ENCODE measurements around the gene TPCN1. TPM values are rescaled to one million over a fixed set of nuclear protein-coding genes. Genes with fewer than 3 reads are reported as not detected.

Gene TPCN1
- total RNA-seq, 1 experiment from 2014 or later, result 18.4 TPM

DNA sequence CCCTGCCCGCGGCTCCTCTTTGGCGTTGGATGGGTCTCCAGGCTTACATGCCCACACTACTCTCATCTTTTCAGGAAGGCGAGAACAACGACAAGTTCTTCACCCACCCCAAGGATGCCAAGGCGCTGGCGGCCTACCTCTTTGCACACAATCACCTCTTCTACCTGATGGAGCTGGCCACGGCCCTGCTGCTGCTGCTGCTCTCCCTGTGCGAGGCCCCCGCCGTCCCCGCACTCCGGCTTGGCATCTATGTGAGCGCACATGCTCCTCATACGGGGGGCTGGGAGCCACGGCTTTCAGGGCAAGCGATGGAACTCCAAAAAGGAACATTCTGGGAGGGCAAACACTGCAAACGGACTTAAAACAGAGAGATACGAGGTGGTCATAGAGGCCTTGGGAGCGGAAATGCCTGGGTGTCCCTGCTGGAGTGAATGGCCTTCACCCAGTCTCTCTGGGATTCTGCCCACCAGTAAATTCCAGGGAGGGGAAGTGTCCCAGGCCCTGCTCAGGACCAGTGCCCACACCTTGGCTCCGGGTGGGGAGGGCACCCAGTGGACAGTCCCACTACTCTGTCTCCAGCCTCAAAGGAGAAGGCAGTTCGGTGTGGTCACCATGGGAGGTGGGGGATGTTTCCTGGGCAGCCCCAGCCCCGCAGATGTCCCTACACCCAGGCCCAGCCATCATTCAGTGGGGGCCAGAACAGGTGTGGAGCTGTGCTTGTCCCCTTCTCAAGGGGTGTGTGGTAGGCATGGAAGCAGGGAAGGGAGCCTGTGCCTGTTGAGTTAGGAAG is 45.0 kb downstream of the TPCN1 start:
- Histone ChIP-seq H3K27ac (no peak overlapping the region), H3K36me3 (no peaks in the 10 kb centered on the region), H3K9me3 (replicated peaks) (no peaks in the 10 kb centered on the region), H3K4me3 (no peak overlapping the region), H3K27me3 (no peaks in the 10 kb centered on the region), H3K4me1 (peaks cover 5% of the 10 kb centered on the region; the same call in 1 of the 2 replicates)
- no peak for DNase-seq

DNA sequence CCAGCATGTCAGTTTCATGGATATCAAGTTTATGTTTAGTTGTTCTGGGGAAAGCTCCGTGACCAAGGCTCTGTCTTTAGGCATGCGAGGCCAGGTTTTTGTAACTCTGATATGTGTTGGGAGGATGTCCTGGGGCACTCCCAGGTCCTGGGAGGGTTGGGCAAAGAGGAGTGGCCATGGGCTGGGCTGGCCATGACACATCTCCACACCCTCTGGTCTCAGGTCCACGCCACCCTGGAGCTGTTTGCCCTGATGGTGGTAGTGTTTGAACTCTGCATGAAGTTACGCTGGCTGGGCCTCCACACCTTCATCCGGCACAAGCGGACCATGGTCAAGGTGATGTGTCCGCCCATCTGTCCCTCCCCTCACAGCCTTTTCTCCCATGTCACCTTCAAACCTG is 46.4 kb downstream of the TPCN1 start:
- Histone ChIP-seq H3K36me3 (no peaks in the 10 kb centered on the region), H3K4me3 (no peak overlapping the region), H3K27ac (no peak overlapping the region), H3K9me3 (replicated peaks) (no peaks in the 10 kb centered on the region), H3K27me3 (no peaks in the 10 kb centered on the region), H3K4me1 (peaks cover 9% of the 10 kb centered on the region)
- no peak for DNase-seq

DNA sequence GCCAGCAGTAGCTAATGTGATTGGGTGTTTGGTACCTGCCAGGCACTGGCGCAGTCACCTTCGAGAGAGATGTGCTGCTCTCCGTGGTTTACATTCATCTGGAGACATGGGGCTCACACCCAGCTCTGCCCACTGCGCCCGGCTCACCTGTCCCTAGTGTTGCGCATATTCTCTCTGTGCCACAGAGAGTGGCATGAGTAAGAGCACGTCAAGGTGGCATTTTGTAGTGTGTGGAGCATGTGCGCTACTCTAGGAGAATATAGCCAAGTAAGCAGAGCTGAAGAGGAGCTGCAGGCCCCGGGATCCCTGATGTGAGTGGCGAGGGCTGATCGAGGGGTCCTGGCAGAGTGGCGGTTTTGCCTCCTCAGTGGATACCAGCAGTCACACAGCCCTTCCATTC is 46.9 kb downstream of the TPCN1 start:
- no peaks in the 10 kb centered on the region for H3K36me3 ChIP-seq

DNA sequence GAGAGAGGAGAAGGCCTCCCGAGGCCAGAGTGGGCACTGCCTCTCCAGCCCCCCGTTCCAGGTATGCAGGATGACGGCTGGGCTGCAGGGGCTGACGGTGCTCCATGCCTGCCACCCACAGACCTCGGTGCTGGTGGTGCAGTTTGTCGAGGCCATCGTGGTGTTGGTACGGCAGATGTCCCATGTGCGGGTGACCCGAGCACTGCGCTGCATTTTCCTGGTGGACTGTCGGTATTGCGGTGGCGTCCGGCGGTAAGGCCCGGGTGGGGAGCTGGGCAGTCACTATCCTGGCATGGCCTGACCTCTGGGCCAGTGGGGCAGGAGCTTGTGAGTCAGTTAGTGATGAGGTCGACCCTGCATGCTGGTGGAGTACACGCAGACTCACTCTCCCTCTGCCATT is 47.4 kb downstream of the TPCN1 start:
- H3K27ac ChIP-seq, result no peak overlapping the region
- DNase-seq, result no peak
- no peak overlapping the region for H3K4me3 ChIP-seq
- H3K4me1 ChIP-seq, result peaks cover 10% of the 10 kb centered on the region
- no peaks in the 10 kb centered on the region for H3K27me3 ChIP-seq
- H3K36me3 ChIP-seq, result no peaks in the 10 kb centered on the region
- H3K9me3 ChIP-seq (replicated peaks), result no peaks in the 10 kb centered on the region

More for the DNA sequence above, 46.9 kb downstream of the TPCN1 start:
- Histone ChIP-seq H3K4me1 (peaks cover 10% of the 10 kb centered on the region), H3K27me3 (no peaks in the 10 kb centered on the region), H3K27ac (no peak overlapping the region), H3K9me3 (replicated peaks) (no peaks in the 10 kb centered on the region), H3K4me3 (no peak overlapping the region)
- no peak for DNase-seq

DNA sequence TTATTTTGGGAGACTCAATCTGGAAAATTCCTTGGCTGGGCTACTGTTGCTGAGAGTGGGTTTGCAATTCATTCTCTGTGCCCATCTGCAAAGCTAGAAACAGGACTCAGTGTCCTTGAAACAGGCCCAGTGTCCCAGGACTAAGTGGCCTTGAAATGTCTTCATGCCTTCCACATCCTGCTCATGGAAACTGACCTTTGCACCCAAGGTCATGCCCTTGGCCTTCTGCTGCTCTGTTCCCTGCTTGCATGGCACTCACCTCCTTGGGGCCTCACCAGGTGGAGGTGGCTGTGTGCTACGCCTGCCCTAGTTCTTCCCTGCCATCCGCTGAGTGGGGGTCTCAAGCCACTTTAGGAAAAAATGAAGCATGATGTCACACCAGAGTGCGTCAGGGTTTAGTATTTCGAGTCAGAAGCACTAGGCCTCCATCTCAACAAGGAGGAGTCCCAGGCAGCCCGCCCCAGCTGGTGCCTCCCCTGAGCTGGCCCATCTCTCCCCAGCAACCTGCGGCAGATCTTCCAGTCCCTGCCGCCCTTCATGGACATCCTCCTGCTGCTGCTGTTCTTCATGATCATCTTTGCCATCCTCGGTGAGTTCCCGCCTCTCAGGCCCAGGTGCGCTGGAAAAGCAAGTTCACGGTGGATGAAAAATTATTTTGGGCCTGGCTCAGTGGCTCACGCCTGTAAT is 48.1 kb downstream of the TPCN1 start:
- Histone ChIP-seq H3K4me1 (peaks cover 10% of the 10 kb centered on the region), H3K27ac (no peak overlapping the region), H3K36me3 (no peaks in the 10 kb centered on the region), H3K27me3 (no peaks in the 10 kb centered on the region), H3K9me3 (replicated peaks) (no peaks in the 10 kb centered on the region), H3K4me3 (no peak overlapping the region)
- DNase-seq, result no peak

GRCh38 chr12:113270709-113271009 is 49.4 kb downstream of the TPCN1 start:
- no peak for DNase-seq
- Histone ChIP-seq H3K36me3 (no peaks in the 10 kb centered on the region), H3K4me1 (peaks cover 10% of the 10 kb centered on the region)

GRCh38 chr12:113271466-113271852 is 50.2 kb downstream of the TPCN1 start:
- DNase-seq, result no peak
- no peaks in the 10 kb centered on the region for H3K9me3 ChIP-seq (replicated peaks)
- H3K4me1 ChIP-seq, result peaks cover 10% of the 10 kb centered on the region
- no peaks in the 10 kb centered on the region for H3K27me3 ChIP-seq
- H3K36me3 ChIP-seq, result no peaks in the 10 kb centered on the region
- no peak overlapping the region for H3K4me3 ChIP-seq
- peak overlapping the region; percentile 18; the same call in 1 of the 2 replicates for H3K27ac ChIP-seq

More at GRCh38 chr12:113270709-113271009, 49.4 kb downstream of the TPCN1 start:
- Histone ChIP-seq H3K27ac (no peak overlapping the region), H3K9me3 (replicated peaks) (no peaks in the 10 kb centered on the region), H3K4me3 (no peak overlapping the region), H3K27me3 (no peaks in the 10 kb centered on the region)

DNA sequence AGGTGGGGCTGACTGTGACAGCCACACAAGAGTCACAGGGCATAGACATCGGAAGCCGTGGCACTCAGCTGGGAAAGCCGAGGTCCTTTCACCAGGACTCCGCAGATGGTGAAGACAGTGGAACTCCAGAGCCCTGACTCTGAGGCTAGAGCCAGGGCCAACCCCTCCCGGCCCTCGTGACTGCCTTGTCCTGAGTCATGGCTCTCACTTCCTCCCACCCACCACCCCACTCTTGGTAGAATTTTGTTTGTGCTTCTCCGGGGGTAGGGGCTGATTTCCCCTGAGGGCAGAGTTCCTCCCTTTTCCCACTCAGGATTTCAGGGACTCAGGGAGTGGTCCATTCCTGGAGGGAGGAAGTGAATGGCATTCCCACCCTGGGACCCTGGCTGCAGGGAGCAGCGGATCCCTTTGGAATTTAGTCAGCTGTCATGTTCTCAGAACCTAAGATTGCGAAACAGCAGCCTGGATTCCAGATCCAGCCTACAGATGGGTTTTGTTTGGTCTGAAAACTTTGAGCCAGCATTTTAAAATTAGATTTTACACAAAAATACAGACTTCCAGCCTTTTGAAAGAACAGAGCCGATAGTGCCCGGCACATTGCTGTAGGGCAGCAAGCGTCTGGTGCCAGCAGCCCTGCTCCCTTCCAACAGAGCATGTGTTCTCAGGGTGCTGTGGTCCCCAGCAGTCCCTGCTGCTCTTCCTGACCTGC is 50.7 kb downstream of the TPCN1 start:
- peak in 1 of 2 experiments; percentile 29 for DNase-seq

GRCh38 chr12:113273053-113273725 is 51.9 kb downstream of the TPCN1 start:
- H3K27ac ChIP-seq, result no peak overlapping the region
- no peak for DNase-seq

More for the DNA sequence above, 50.7 kb downstream of the TPCN1 start:
- Histone ChIP-seq H3K27ac (peak overlapping the region; percentile 18; the same call in 1 of the 2 replicates), H3K4me1 (peaks cover 10% of the 10 kb centered on the region), H3K36me3 (no peaks in the 10 kb centered on the region), H3K9me3 (replicated peaks) (no peaks in the 10 kb centered on the region), H3K27me3 (no peaks in the 10 kb centered on the region), H3K4me3 (no peak overlapping the region)

DNA sequence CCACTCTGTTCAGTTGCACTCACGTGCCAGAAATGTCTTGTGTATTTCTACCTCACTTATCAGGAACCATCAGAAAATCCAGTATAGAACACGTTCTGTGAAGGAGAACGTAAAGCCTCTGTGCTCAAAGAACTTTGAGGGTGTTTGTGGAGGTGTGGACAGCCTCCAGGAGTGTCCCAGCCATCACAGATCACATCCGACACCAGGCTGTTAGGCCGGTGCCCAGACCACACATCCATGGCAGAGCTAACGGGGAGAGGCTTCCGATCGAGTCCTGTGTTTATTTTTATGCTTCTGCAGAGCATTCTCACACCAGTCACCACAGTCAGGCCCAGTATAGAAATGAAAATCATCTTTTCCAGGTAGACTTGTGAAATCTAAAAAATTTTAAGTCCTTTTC is 53.6 kb downstream of the TPCN1 start:
- Histone ChIP-seq H3K36me3 (no peaks in the 10 kb centered on the region), H3K4me3 (no peak overlapping the region), H3K9me3 (replicated peaks) (no peaks in the 10 kb centered on the region), H3K27ac (no peak overlapping the region), H3K27me3 (no peaks in the 10 kb centered on the region), H3K4me1 (peaks cover 10% of the 10 kb centered on the region)
- DNase-seq, result no peak

More at GRCh38 chr12:113273053-113273725, 51.9 kb downstream of the TPCN1 start:
- Histone ChIP-seq H3K36me3 (no peaks in the 10 kb centered on the region), H3K4me1 (peaks cover 10% of the 10 kb centered on the region), H3K9me3 (replicated peaks) (no peaks in the 10 kb centered on the region), H3K4me3 (no peak overlapping the region), H3K27me3 (no peaks in the 10 kb centered on the region)

DNA sequence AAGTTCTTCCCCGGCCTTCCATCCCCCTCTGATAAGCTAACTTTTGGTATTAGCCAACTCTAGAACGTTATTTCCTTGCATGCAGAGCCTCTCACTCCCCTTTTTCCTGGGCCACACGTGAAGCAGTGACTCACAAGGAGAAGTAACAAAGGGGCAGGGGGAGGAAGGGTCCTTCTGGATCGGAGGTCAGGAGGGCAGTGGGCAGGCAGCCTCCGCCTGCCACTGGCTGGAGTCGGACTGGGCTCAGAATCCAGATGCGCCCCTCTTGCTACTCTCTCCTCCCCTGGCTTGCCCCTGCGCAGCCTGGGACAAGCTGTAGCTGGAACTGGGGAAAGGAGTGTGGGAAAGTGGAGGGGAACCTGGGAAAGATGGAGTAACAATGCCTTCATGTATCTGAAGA is 55.0 kb downstream of the TPCN1 start:
- no peaks in the 10 kb centered on the region for H3K9me3 ChIP-seq (replicated peaks)
- H3K4me3 ChIP-seq, result no peak overlapping the region
- no peaks in the 10 kb centered on the region for H3K36me3 ChIP-seq
- H3K27me3 ChIP-seq, result no peaks in the 10 kb centered on the region
- H3K4me1 ChIP-seq, result peaks cover 10% of the 10 kb centered on the region
- H3K27ac ChIP-seq, result no peak overlapping the region
- DNase-seq, result no peak

DNA sequence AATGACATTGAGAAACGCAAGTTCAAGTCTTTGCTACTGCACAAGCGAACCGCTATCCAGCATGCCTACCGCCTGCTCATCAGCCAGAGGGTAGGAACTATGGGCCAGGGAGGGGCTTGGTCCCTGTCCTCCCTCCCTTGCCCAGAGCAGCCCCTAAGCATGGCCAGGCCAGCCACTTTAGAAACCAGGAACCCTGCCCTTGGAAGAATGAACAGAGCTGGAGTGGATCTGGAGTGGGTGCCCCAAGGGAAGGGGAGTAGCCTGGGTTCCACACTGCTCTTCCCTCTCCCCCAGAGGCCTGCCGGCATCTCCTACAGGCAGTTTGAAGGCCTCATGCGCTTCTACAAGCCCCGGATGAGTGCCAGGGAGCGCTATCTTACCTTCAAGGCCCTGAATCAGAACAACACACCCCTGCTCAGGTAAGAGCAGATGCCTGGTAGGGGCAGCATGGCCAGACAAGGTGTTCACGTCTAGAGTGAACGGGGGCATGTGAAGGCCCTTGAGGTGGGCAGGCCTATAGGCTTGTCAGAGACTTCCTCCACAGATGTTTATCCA is 55.8 kb downstream of the TPCN1 start:
- no peak overlapping the region for H3K4me3 ChIP-seq
- no peaks in the 10 kb centered on the region for H3K9me3 ChIP-seq (replicated peaks)
- H3K4me1 ChIP-seq, result peaks cover 5% of the 10 kb centered on the region
- no peak overlapping the region for H3K27ac ChIP-seq
- H3K27me3 ChIP-seq, result no peaks in the 10 kb centered on the region
- no peaks in the 10 kb centered on the region for H3K36me3 ChIP-seq
- no peak for DNase-seq

DNA sequence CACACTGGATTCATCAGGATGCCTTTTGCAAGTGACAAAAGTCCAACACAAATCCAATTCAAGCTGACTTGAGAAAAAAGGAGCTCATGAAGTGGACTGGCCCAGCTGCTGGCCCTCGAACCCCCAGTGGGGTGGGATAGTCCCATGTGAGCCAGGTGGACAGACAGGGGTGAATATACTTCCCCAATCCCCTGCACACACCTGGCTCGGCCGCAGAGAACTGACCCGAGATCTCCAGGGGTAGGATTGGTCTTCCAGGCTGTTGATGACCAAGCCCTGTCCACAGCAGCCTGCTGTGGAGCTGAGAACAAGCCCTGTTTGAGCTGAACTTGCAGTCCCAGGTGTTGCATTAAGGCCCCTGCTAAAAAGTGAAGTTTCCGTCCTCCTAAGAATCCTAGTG is 56.2 kb downstream of the TPCN1 start:
- H3K27ac ChIP-seq, result no peak overlapping the region
- no peaks in the 10 kb centered on the region for H3K27me3 ChIP-seq
- DNase-seq, result no peak
- no peak overlapping the region for H3K4me3 ChIP-seq
- H3K9me3 ChIP-seq (replicated peaks), result no peaks in the 10 kb centered on the region
- 0 out of 2 replicates have a peak, but pooled peaks cover 2% of the 10 kb centered on the region for H3K4me1 ChIP-seq
- no peaks in the 10 kb centered on the region for H3K36me3 ChIP-seq

- Histone ChIP-seq H3K27me3 (no peaks in the 10 kb centered on the region), H3K4me3 (no peak overlapping the region), H3K9me3 (replicated peaks) (no peaks in the 10 kb centered on the region), H3K27ac (no peak overlapping the region), H3K36me3 (no peaks in the 10 kb centered on the region), H3K4me1 (no peaks in the 10 kb centered on the region)
- DNase-seq, result no peak
Measured at GRCh38 chr12:113278141-113278540, 56.9 kb downstream of the TPCN1 start.

Measured in SJCRH30 (cell line).